Umbilical cord (tissue), 2 donors: ENCODE data around the gene MLLT3. TPM values are rescaled to one million over a fixed set of nuclear protein-coding genes. Genes with fewer than 3 reads are reported as not detected.

Experiments used
- DNase-seq: peaks from one replicate; pipeline ENCODE4 v3.0.0-alpha.2; 2015; ENCODE audit warnings: low spot score
- total RNA-seq: library from RNA; depleted of rRNA; stranded (reverse); fragments of >200 nt; gene quantifications from one replicate; pipeline ENCODE4 v1.2.3, GENCODE V29; 2014; ENCODE audit warnings: low replicate concordance; ENCODE audit not compliant: insufficient read depth

The MLLT3 gene
- total RNA-seq, 1 donor from 2014 or later: 23.1 TPM

DNA sequence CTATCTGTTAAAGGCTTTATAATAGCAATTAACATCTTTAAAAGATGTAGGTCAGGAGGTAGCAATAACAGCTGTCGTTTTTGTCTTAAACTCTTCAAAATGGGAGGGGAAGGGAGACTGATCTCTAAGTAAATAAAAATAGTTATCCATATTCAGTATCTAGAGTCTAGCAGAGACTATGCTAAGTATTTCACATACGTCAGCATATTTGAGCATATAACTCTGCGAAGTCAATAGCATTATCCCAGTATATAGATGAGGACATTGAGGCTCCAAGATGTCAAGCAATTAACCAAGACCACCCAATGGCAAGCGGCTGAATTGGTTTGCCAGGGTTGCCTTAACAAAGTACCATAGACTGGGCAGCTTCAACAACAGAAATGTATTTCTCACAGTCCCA is 316.8 kb downstream of the MLLT3 start:
- DNase-seq: no peak

DNA sequence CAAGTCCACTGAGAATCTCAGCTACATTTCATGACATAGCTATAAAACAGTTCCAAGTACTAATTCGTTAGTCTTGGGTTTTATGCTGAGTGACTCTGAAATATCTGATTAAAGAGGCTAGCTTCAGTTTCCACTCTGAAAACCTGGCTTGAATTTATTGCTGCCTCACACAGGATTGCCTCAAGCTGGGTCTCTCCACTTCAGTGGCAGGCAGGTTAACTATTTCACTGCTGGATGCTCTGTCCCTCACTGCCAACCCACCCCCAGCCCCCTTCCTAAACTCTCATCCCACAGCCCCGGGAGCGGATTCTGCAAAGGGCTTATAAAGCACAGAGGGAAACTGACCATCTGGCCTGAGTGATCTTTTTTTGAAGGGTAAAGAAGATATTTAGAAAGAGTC is 318.3 kb downstream of the MLLT3 start:
- no peak for DNase-seq

DNA sequence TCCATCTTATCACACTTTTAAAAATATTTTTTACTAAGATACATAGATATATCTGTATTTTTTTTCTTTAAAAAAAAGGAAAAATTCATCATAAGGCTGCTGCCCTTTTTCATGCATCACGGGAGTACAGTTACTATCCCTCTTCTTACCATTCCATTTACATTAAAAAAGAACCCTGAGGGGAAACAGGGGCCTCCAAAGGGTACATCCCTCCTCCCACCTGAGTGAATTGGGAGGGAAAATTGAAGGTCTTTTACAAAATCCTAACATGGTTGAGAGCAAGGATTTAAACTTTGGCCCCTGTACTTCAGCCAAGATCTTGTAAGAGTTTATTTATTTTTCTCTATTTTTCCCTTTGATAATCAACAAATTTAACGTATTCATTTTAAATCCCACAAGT is 319.2 kb downstream of the MLLT3 start:
- DNase-seq: no peak

DNA sequence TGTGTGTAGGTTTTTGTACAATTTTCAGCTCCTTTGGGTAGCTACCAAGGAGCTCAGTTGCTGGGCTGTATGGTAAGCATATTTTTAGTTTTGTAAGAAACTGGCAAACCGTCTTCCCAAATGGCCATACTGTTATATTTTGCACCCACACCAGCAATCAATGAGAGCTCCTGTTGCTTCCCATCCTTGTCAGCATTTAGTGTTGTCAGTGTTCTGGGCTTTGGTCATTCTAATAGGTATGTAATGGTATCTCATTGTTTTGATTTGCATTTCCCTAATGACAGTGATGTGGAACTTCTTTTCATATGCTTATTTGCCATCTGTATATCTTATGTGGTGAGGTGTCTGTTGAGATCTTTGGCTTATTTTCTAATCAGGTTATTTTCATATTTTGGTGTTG is 320.1 kb downstream of the MLLT3 start:
- no peak for DNase-seq

DNA sequence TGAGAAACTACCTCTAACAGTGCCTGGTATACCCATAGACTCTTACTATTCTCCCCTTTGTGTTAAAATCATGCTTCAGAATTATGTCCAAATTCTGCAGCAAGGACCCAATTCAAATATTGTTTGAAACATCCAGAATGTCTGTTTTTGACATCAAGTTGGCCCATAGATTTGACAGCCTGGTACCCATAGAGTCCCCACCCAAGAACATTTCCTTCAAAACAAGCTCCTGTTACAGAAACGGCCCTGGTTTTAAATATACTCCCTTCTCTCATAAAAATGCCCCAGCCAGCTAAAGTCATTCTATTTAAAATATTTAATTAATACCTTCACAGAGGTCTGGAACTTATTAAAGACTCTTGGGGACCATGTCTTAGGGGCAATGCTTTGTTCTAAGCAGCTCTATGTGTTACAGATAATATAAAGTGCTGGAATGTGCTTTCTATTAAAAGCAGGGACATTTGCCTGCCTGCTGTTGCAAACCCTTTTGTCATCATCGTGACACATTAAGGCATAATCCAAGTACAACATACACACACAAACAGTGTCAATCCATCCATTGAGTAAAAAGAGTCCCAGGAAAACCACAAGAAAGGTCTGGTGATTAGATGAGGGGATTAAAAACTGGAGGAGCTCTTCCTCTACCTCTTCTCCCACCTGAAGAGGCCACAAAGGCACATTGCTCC is 321.7 kb downstream of the MLLT3 start:
- DNase-seq: no peak

DNA sequence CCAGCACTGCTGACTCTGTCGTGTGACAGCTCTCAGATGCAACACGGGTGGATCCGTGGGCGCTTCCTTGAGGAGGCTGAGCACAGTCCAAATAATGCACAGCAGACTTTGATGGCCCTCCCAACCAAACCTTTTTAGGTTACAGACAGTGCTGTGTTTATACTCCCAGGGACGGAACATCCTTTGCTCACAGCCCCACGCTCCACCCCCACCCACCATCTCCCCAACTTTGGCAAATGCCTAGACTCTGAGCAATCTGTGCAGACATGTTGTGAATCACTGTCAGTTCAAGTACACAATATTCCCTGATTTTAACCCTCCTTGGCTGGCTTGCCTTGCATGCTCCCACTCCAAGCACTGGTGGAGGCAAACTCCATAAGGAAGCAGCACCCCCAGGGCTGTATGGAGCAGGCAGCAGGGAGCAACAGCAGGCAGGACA is 324.6 kb downstream of the MLLT3 start:
- DNase-seq: peak; percentile 80

DNA sequence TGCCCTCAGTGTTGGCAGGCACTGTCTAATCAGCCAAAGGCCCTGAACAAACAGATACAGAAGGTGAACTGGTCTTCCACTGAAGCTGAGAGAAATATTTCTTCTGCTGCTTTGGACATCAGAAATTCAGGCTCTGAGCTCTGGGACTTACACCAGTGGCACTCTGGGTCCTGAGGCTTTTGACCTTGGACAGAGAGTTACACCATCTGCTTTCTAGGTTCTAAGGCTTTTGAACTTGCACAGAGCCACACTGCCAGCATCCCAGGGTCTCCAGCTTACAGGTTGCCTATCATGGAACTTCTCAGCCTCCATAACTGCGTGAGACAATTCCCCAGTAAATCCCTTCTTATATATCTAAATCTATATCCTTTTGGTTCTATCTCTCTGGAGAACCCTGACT is 326.7 kb downstream of the MLLT3 start:
- no peak for DNase-seq

DNA sequence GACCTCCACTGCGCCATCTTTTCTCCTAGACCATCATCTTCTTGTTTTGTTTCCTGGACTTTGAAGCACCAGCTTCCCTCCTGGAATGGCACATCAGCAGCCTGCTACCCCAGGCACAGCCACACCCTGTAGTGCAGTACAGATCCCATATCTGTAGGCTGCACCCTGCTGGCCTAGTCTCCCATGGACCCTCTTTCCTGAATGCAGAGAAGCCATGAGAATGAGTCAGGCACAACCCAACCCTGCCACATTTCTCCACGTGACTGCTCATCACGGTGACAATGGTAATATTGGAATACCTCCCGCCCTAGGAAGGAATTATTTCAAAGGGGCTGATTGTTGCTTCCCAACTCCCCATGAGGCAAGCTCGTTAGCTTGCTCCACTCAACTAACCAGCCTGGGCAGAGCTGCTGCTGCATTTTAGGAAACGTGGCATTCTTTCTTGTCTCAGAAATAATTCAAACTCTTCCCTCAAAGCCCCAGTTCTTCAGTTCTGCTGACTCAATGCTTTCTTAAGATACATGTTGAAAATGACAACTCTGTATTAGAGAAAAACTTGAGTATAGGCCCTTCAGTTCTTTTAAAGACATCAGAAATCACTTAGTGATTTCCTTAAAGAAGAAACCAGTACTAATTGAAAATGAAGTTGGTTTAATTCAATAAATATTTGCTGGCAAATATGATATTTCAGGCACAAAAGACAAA is 328.1 kb downstream of the MLLT3 start:
- no peak for DNase-seq

DNA sequence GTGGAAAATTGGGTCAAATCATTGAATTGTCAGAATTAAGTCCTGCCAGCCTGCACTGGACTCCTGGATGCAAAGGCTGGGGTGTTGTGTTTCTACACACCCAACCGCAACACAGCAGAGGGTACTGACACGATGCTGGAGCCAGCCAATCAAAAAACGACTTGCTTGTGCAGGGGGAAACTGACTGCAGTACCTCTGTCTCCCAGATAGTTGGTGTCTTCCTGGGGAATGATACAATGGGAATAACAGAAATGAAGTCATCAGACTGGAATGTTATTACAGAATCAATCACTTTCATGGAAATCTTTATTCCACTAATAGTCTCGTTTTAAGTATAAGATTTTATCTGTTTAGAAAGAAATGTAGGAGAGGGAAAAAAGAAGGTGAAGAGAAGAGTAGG is 330.3 kb downstream of the MLLT3 start:
- DNase-seq: no peak

Other genes starting within 250 kb of the MLLT3 start
- gene FOCAD, start 61.8 kb upstream of the MLLT3 start, total RNA-seq: 52.5 TPM